ENCODE measurements around the gene TCP11L1.
"Not testable (repeated sequence)": the region's sequence is repeated elsewhere in the genome, so short reads cannot be mapped to it uniquely, and the experiment has no call there.

Gene TCP11L1

GRCh38 chr11:33065445-33066178 is 26.2 kb downstream of the TCP11L1 start:
- FAIRE-seq (no peak), DNase-seq (ENCODE audit: low spot score) (no peak)

GRCh38 chr11:33067294-33067693 is 27.9 kb downstream of the TCP11L1 start:
- FAIRE-seq (no peak), DNase-seq (ENCODE audit: low spot score) (no peak)

GRCh38 chr11:33068611-33069340 is 29.4 kb downstream of the TCP11L1 start:
- FAIRE-seq = no peak
- no peak for DNase-seq (ENCODE audit: low spot score)

GRCh38 chr11:33072465-33072864 is 33.1 kb downstream of the TCP11L1 start:
- no peak for DNase-seq (ENCODE audit: low spot score)
- no peak for FAIRE-seq

GRCh38 chr11:33083918-33084317 is 44.5 kb downstream of the TCP11L1 start:
- FAIRE-seq (no peak), DNase-seq (ENCODE audit: low spot score) (no peak)

- no peak for FAIRE-seq
These were observed 46.6 kb downstream of the TCP11L1 start for GRCh38 chr11:33086017-33086416.

GRCh38 chr11:33089776-33090175 is 50.4 kb downstream of the TCP11L1 start:
- DNase-seq (ENCODE audit: low spot score) (no peak), FAIRE-seq (peak; percentile 10)

More at GRCh38 chr11:33086017-33086416, 46.6 kb downstream of the TCP11L1 start:
- DNase-seq (ENCODE audit: low spot score) = no peak

- DNase-seq (ENCODE audit: low spot score) (no peak), FAIRE-seq (no peak)
These were observed 54.8 kb downstream of the TCP11L1 start for GRCh38 chr11:33094157-33094556.

GRCh38 chr11:33103836-33104235 is 64.5 kb downstream of the TCP11L1 start:
- DNase-seq (ENCODE audit: low spot score) (no peak), FAIRE-seq (no peak)

GRCh38 chr11:33109294-33109895 is 70.0 kb downstream of the TCP11L1 start:
- FAIRE-seq (no peak), DNase-seq (ENCODE audit: low spot score) (no peak)

- no peak for FAIRE-seq
These were observed 70.7 kb downstream of the TCP11L1 start for GRCh38 chr11:33110083-33110482.

GRCh38 chr11:33116535-33116934 is 77.2 kb downstream of the TCP11L1 start:
- FAIRE-seq = no peak
- DNase-seq (ENCODE audit: low spot score) = no peak

More at GRCh38 chr11:33110083-33110482, 70.7 kb downstream of the TCP11L1 start:
- DNase-seq (ENCODE audit: low spot score) = no peak

- not testable (repeated sequence) for DNase-seq (ENCODE audit: low spot score); FAIRE-seq
These were observed 83.3 kb downstream of the TCP11L1 start for GRCh38 chr11:33122696-33123095.

All from RCC 7860 (cell line).